WERI-Rb-1 (cell line): ENCODE results near the gene PARVA.

ENCODE experiments used
- DNase-seq: peaks from one replicate; pipeline ENCODE4 v3.0.0-alpha.2; 2020
- H3K27ac ChIP-seq: fragments of 250-450 bp; sonication (Bioruptor Pico); 2 replicates; pipeline ENCODE4 v1.5.1; 2020; ENCODE audit warnings: mild to moderate bottlenecking, moderate library complexity
- H3K27me3 ChIP-seq: fragments of 250-450 bp; sonication (Bioruptor Pico); 2 replicates; pipeline ENCODE4 v1.5.1; 2021; ENCODE audit warnings: mild to moderate bottlenecking, low read depth, moderate library complexity; ENCODE audit not compliant: insufficient read depth, severe bottlenecking
- H3K36me3 ChIP-seq: fragments of 250-450 bp; sonication (Bioruptor Pico); 2 replicates; pipeline ENCODE4 v1.5.1; 2020; ENCODE audit warnings: mild to moderate bottlenecking, moderate library complexity
- H3K4me3 ChIP-seq: 2 replicates; pipeline ENCODE4 v1.5.1; 2011; ENCODE audit warnings: low read depth, mild to moderate bottlenecking, control low read depth, low read length
- H3K9me3 ChIP-seq: fragments of 250-450 bp; sonication (Bioruptor Pico); 2 replicates; pipeline ENCODE4 v1.5.1; 2021; ENCODE audit warnings: mild to moderate bottlenecking, moderate library complexity; ENCODE audit not compliant: severe bottlenecking
- CTCF ChIP-seq: IDR thresholded peaks from 2 replicates; pipeline ENCODE4 v1.5.1; 2011; ENCODE audit warnings: low read depth, mild to moderate bottlenecking, control low read depth, inconsistent platforms, low read length

PARVA gene

DNA sequence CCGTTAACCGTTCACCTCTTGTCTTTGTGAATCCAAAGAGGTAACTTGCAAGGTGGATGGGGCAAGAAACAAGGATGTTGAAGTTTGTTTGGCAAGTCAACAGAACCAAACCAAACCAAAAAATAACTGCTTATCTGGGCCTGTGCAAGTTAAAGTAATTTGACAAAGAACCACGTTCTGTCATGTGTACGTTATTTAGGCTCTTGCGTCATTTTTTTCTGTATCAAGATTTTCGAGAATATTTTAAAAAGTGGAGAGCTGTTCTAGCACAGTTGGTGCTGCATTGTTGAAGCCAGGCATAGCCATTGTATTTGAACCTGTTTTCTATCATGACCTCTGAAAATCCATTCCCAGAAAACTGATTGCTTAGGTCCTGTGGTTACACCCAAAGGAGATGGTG is 55.1 kb downstream of the PARVA start:
- no peaks in the 10 kb centered on the region for H3K36me3 ChIP-seq
- H3K9me3 ChIP-seq, result no peaks in the 10 kb centered on the region
- H3K4me3 ChIP-seq, result no peak overlapping the region
- H3K27me3 ChIP-seq, result no peaks in the 10 kb centered on the region
- no peak for DNase-seq
- no peak for TF ChIP-seq CTCF
- no peak overlapping the region for H3K27ac ChIP-seq

GRCh38 chr11:12433121-12433520 is 55.8 kb downstream of the PARVA start:
- no peaks in the 10 kb centered on the region for H3K27me3 ChIP-seq
- H3K4me3 ChIP-seq, result no peak overlapping the region
- no peak for DNase-seq
- no peaks in the 10 kb centered on the region for H3K36me3 ChIP-seq
- TF ChIP-seq CTCF, result no peak
- H3K27ac ChIP-seq, result no peak overlapping the region
- H3K9me3 ChIP-seq, result no peaks in the 10 kb centered on the region

DNA sequence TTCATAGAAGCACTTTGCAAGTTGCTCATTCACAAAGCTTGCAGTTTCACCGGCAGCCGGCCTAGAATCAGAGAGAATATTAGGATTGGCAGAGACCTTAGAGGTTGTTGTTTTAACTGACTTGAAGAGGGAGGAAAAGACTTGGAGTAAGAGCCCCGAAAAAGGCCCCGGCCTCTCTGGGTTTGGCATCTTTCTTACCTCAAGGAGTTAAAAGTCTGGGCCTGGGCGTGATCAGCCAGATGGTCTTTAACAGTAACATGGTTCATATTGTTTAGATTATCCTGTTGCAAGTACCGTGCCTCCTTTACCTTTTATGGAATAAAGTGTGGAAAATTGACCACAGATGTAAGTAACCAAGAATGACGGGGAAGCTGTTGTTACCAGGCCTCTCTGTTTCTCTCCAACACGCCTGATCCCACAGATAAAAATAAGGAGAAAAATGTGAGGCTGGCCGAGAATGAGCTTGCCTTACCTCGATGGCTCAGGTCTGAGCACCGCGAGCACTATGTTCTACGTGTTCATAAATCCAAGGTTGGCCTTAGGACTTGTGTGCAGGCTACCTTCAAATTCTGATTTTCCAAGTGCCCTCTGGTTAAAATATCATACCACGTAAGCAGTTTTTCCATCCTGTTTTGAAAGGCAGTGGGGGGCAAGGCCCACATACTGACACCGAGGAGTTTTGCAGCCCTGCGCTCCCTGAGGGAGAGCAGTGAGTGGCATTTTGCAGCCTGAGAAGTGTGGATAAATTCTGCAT is 56.4 kb downstream of the PARVA start:
- Histone ChIP-seq H3K36me3 (no peaks in the 10 kb centered on the region), H3K27ac (no peak overlapping the region), H3K9me3 (no peaks in the 10 kb centered on the region), H3K4me3 (no peak overlapping the region), H3K27me3 (no peaks in the 10 kb centered on the region)
- no peak for TF ChIP-seq CTCF
- DNase-seq, result no peak

DNA sequence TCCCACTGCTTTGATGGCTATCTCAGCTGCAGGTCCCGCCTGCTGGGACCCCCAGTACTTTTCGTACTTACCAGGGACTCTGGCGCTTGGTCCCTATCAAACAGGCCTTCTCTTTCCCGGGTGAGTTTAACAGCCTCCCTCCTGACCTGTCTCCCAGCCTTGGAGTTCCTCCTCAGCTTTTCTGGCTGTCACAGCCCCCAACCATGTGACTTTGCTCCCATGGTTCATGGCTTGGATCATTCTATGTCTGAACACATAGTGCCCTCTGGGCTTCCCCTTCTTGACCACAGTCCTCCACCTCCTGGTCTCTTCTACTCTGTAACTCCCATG is 56.9 kb downstream of the PARVA start:
- DNase-seq, result no peak
- no peaks in the 10 kb centered on the region for H3K27me3 ChIP-seq
- no peaks in the 10 kb centered on the region for H3K36me3 ChIP-seq
- no peak for TF ChIP-seq CTCF
- no peak overlapping the region for H3K27ac ChIP-seq
- H3K9me3 ChIP-seq, result peaks cover under 1% of the 10 kb centered on the region
- no peak overlapping the region for H3K4me3 ChIP-seq

DNA sequence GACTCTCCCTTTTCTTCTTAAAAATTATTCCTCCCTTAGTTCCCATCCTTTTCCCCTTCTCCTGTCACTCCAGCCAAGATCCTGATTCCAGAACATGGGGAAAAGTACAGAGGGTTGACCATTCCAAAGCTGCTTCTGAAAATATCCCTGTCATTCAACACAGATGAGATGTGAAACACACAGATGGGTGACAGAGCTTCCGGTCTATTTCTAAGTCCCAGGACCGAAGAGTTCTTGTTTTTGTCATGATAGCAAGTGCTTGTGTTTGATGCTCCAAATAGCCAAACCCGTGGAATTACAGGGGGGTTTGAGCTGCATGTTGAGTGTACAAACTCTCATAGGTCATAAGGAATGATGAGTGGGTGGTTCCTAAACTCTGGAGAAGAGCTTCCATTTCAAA is 57.9 kb downstream of the PARVA start:
- H3K27me3 ChIP-seq, result no peaks in the 10 kb centered on the region
- H3K36me3 ChIP-seq, result no peaks in the 10 kb centered on the region
- DNase-seq, result no peak
- no peak overlapping the region for H3K4me3 ChIP-seq
- peaks cover 9% of the 10 kb centered on the region for H3K9me3 ChIP-seq
- no peak for TF ChIP-seq CTCF
- H3K27ac ChIP-seq, result no peak overlapping the region

DNA sequence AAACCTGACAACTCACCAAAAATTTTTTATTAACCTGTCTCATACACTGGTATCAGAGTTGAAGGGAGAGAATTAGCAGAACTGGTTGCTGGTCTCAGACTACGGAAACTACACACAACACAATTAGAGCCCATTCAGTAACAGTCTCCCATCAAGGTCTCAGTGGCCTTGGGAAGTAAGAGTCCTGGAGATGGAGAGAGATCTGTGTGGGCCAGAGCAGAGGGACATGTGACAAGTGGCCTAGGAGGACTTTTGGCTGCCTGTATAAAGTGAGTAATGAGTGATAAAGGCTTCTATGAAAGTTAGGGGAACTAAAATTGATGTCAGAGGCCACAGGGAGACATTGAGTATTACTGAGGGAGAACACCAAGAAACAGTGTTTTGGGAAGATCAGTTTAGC is 58.9 kb downstream of the PARVA start:
- Histone ChIP-seq H3K27ac (no peak overlapping the region), H3K4me3 (no peak overlapping the region), H3K9me3 (peaks cover 16% of the 10 kb centered on the region), H3K27me3 (no peaks in the 10 kb centered on the region), H3K36me3 (no peaks in the 10 kb centered on the region)
- TF ChIP-seq CTCF, result no peak
- no peak for DNase-seq
